Measurements from ENCODE around the gene AKAP6. TPM values are rescaled to one million over a fixed set of nuclear protein-coding genes. Genes with fewer than 3 reads are reported as not detected.
A peak's percentile ranks its signal among the peaks of the same experiment; 100 is the strongest.

Gene AKAP6
- total and polyA plus RNA-seq, 4 donors = 0.42 to 3.2 (median 1.7) TPM

GRCh38 chr14:32330351-32331111 lies 1.4 kb downstream of the AKAP6 start (continued):
- TF ChIP-seq ATF3 (IDR thresholded peaks at IDR 0.05) = no peak
- TF ChIP-seq HNF4G (IDR thresholded peaks at IDR 0.05) = no peak

GRCh38 chr14:32331206-32331605 lies 2.1 kb downstream of the AKAP6 start:
- Histone ChIP-seq H3K9me3 (ENCODE audit: control insufficient read depth in 4 of 4, low read length in 3 of 4) (peaks cover 0 to 1% (median 0%) of the 10 kb centered on the region in 4 donors), H3K9ac (ENCODE audit: low read depth in 1 of 2, low read length in 2 of 2) (no peak overlapping the region), H3K4me3 (ENCODE audit: low read depth in 1 of 3, low read length in 3 of 3) (no peak overlapping the region), H3K36me3 (ENCODE audit: control insufficient read depth in 4 of 4, insufficient read depth in 3 of 4, low read depth in 1 of 4, low read length in 3 of 4) (no peaks in the 10 kb centered on the region), H3K27ac (ENCODE audit: low read depth in 1 of 2, low read length in 2 of 2) (no peak overlapping the region), H3K4me1 (ENCODE audit: control insufficient read depth in 4 of 4, insufficient read depth in 4 of 4, low read length in 3 of 4) (peaks cover 0 to 5% (median 1%) of the 10 kb centered on the region in 4 donors), H3K27me3 (ENCODE audit: control insufficient read depth in 4 of 4, insufficient read depth in 4 of 4, low read length in 3 of 4) (no peaks in the 10 kb centered on the region)
- DNase-seq (ENCODE audit: low spot score) = peak; percentile 52
- TF ChIP-seq ZBTB33 (IDR thresholded peaks at IDR 0.05) (no peak), EGR1 (IDR thresholded peaks at IDR 0.05; ENCODE audit: low read depth in 2 of 2) (no peak), NR2F2 (IDR thresholded peaks at IDR 0.05) (no peak), RAD21 (IDR thresholded peaks at IDR 0.05) (no peak), ATF3 (IDR thresholded peaks at IDR 0.05) (no peak), MAX (IDR thresholded peaks at IDR 0.05) (no peak), CTCF (IDR thresholded peaks at IDR 0.05; ENCODE audit: low read depth, low read length, missing input control) (no peak), RXRA (IDR thresholded peaks at IDR 0.05) (no peak), FOXA2 (IDR thresholded peaks at IDR 0.05) (no peak), REST (IDR thresholded peaks at IDR 0.05) (no peak), HNF4G (IDR thresholded peaks at IDR 0.05) (no peak), FOXA1 (IDR thresholded peaks at IDR 0.05) (no peak), YY1 (IDR thresholded peaks at IDR 0.05) (no peak), JUND (IDR thresholded peaks at IDR 0.05) (no peak)
- 89% methylated on average over 5 of the region's 5 CpGs for WGBS
